Ovary (tissue), 9 donors: ENCODE results near the gene CEMP1. TPM values are rescaled to one million over a fixed set of nuclear protein-coding genes. Genes with fewer than 3 reads are reported as not detected.

Experiments
- DNase-seq, 5 donors: peaks; one replicate each; pipeline ENCODE4 v3.0.0-alpha.2; 2019 to 2020
- H3K27ac ChIP-seq, 2 donors: fragments of 200-600 bp; one replicate each; pipeline versions ENCODE4 v1.5.1 to v1.8.0; 2019 to 2022
- H3K27me3 ChIP-seq: fragments of 200-600 bp; one replicate; pipeline ENCODE4 v1.8.0; 2022
- H3K36me3 ChIP-seq: fragments of 200-600 bp; sonication (generic); one replicate; pipeline ENCODE4 v1.5.1; 2019
- H3K4me1 ChIP-seq: one replicate; pipeline ENCODE4 v1.8.1; 2013; ENCODE audit warnings: mild to moderate bottlenecking, moderate library complexity; ENCODE audit not compliant: insufficient read depth
- H3K4me3 ChIP-seq: fragments of 200-600 bp; sonication (generic); one replicate; pipeline ENCODE4 v1.5.1; 2017
- H3K9me3 ChIP-seq, 2 donors: fragments of 200-600 bp in 1 of 2; sonication (generic) in 1 of 2; one replicate each; pipeline versions ENCODE4 v1.5.1 to v1.8.1; 2013 to 2019; ENCODE audit warnings: mild to moderate bottlenecking in 1 of 2, moderate library complexity in 1 of 2
- EP300 ChIP-seq: sonication (generic); formaldehyde crosslinking; IDR thresholded peaks from one replicate; pipeline ENCODE4 v1.6.1; 2017; ENCODE audit warnings: antibody characterized with exemption
- POLR2A ChIP-seq: fragments of 450-650 bp; IDR thresholded peaks from one replicate; pipeline ENCODE4 v1.6.1; 2017; ENCODE audit warnings: antibody characterized with exemption, mild to moderate bottlenecking, moderate library complexity
- WGBS, 3 donors: extraction: QIAGEN DNeasy Blood & Tissue Kit in 1 of 3; methylation state at CpG; one replicate each; pipeline versions ENCODE4 v1.1.5 to v1.1.7; 2013 to 2017; 5-methylcytosine and 5-hydroxymethylcytosine counted together
- intact Hi-C, 4 donors: fragments of 100-400 bp; cut with DNase I; formaldehyde crosslinking; loops; one replicate each; pipeline versions ENCODE4 v1.11.0 to v1.15.1; 2022 to 2023
- polyA plus RNA-seq, 2 donors: library from polyadenylated mRNA; stranded (reverse); fragments of 200-250 nt in 1 of 2; fragments of 350-450 nt in 1 of 2; fragmentation: Illumina TruSeq in 1 of 2; extraction: RNeasy Lipid Tissue Mini Kit (QIAGEN cat#74804) in 1 of 2; gene quantifications; one replicate each; pipeline ENCODE4 v1.2.3, GENCODE V29; 2013 to 2014
- total RNA-seq, 7 donors: library from RNA; depleted of rRNA in 2 of 7; stranded (reverse); fragments of >200 nt in 2 of 7; fragmentation: NEBNext Ultra II Directional in 3 of 7; extraction: Animal tissue kit (Norgen Biotek cat#: 25700) in 3 of 7; gene quantifications; one replicate each; pipeline versions ENCODE4 v1.1.0 to v1.2.4, GENCODE V29; 2016 to 2023
- TF ChIP-seq, protein P1 (sequence below), 3 donors: fragments of 450-650 bp in 2 of 3; fragments of 200-600 bp in 1 of 3; IDR thresholded peaks; one replicate each; pipeline versions ENCODE4 v1.5.1 to v1.8.0; 2016 to 2022; ENCODE audit warnings: antibody characterized with exemption in 3 of 3, mild to moderate bottlenecking in 1 of 3
- donor health status: DM: no; HTN: no; CAD: no; lungs with moderate emphysema.
- donor health status: DM: no; HTN: no; CAD: no.
- donor health status: Bipolar disorder and iron deficiency.
- donor health status: DM: yes; HTN: yes; CAD: no.
- donor health status: DM: no; HTN: no; CAD: no.
- donor health status: DM: yes; HTN: yes; CAD: no.

Gene CEMP1
- total and polyA plus RNA-seq, 9 donors = 0.33 to 1.0 (median 0.37) TPM; not detected in 4

DNA sequence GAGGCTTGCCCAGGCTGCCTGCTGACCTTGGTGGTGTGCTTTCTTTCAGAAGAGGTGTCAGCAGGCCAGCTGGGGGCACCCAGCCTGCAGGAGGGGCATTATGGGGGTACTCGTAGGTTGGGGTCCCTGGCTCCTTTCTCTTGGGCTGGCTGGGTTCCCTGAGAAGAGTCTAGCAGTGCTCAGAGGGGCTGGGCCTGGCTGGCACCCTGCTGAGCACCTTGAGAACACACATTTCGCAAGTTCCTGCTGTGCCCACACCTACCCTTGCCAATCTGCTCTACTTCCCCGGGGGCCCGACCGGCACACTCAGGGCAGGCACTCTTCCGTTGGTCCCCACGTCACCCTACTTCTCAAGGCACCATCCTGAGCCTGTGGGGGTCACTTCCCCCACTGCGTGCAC is 5.1 kb downstream of the CEMP1 start:
- intact Hi-C loops = no loop called here
- H3K36me3 ChIP-seq = no peaks in the 10 kb centered on the region

DNA sequence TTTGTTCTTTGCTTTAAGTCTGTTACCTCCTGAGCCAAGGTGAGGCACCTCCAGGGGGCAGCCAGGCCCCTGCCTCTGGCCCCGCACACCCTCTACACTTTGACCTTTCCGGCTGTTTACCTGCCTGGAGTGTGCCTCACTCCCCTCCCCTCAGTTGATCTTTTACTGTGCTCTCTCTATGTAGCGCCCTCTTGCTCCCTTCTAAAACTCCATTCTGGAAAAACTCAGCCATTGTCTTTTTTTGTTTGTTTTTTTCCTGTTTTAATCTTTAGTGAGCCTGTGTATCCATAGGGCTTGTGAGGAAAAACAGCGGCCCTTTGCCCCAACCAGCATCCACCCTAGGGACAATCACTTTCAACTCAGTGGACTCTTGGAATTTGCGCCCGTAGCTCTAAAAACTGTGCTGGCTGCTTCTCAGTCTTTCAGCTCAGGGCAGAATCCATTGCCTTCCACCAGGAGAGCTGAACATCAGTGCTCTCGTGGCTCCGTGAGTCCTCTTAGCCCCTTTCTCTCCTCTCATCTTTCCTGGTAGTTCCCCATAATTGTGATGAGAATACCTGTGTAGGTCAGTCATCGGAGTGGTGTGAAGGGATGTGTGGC is 6.8 kb downstream of the CEMP1 start:
- peaks cover 8% of the 10 kb centered on the region for H3K4me1 ChIP-seq
- no peak overlapping the region for H3K4me3 ChIP-seq
- no peaks in the 10 kb centered on the region for H3K36me3 ChIP-seq
- TF ChIP-seq, protein P1, sequence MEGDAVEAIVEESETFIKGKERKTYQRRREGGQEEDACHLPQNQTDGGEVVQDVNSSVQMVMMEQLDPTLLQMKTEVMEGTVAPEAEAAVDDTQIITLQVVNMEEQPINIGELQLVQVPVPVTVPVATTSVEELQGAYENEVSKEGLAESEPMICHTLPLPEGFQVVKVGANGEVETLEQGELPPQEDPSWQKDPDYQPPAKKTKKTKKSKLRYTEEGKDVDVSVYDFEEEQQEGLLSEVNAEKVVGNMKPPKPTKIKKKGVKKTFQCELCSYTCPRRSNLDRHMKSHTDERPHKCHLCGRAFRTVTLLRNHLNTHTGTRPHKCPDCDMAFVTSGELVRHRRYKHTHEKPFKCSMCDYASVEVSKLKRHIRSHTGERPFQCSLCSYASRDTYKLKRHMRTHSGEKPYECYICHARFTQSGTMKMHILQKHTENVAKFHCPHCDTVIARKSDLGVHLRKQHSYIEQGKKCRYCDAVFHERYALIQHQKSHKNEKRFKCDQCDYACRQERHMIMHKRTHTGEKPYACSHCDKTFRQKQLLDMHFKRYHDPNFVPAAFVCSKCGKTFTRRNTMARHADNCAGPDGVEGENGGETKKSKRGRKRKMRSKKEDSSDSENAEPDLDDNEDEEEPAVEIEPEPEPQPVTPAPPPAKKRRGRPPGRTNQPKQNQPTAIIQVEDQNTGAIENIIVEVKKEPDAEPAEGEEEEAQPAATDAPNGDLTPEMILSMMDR (IDR thresholded peaks at IDR 0.05) = no peak
- TF ChIP-seq EP300 (no peak), POLR2A (no peak)
- 92 to 95% (median 94%) methylated on average over 9 of the region's 9 CpGs for WGBS, 3 donors
- intact Hi-C loops = no loop called here
- no peaks in the 10 kb centered on the region for H3K27me3 ChIP-seq
- H3K9me3 ChIP-seq = no peaks in the 10 kb centered on the region
- H3K27ac ChIP-seq = no peak overlapping the region
- peak in 1 of 5 donors; percentile 10 for DNase-seq

More for the DNA sequence above, 5.1 kb downstream of the CEMP1 start:
- Histone ChIP-seq H3K27me3 (no peaks in the 10 kb centered on the region), H3K9me3 (no peaks in the 10 kb centered on the region), H3K4me3 (no peak overlapping the region), H3K27ac (no peak overlapping the region), H3K4me1 (peaks cover 2% of the 10 kb centered on the region)
- 85 to 92% (median 88%) methylated on average over 8 of the region's 8 CpGs for WGBS, 3 donors
- TF ChIP-seq POLR2A = no peak
- TF ChIP-seq, protein P1 (IDR thresholded peaks at IDR 0.05) = no peak
- no peak for TF ChIP-seq EP300
- peak in 1 of 5 donors; percentile 24 for DNase-seq

DNA sequence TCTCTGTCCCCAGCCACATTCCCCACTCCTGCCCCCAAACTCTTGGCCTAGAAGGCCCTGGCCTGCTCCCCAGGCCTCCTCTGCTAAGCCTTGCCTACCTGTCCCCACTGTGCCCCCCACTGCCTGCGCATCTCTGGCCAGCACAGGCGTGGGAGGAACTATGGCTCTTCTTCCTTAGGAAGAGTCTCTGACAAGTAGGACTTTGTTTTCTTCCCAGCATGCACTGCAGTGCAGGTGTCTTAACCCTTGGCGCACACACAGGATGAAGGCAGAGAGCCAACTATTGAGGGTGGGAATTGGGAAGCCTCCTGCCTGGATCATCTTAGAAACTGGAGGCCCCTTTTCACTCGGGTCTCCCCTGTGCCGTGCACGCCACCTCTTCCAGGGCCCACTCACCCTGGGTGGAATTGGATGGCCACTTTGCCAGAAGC is 7.4 kb downstream of the CEMP1 start:
- H3K36me3 ChIP-seq = no peaks in the 10 kb centered on the region

DNA sequence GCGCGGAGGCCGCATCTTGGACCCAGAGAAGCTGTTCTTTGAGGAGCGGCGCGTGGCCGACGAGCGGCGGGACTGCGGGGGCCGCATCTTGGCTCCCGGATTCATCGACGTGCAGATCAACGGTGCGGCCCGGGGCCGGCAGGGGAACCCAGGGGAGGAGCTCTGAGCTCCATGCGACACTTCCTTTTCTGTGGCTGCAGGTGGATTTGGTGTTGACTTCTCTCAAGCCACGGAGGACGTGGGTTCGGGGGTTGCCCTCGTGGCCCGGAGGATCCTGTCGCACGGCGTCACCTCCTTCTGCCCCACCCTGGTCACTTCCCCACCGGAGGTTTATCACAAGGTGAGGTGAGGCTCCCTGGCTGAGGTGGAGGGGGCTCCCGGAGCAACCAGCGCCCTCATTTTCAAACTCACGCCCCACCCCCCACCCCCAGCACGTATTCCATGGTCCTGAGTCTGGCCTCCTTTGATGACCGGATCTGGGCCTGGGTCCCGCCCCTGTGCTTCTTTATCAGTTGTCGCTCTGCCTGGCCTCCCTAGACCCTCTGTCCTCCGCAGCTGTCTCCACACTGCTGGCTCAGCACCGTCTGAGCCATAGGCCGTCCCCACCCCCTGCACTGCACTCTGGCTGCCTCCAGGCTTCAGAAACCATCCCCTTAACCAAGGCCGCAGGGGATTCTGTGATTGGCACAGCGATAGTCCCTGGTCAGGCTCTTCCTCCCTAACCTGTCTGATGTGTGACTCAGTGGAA is 10.2 kb downstream of the CEMP1 start:
- peak in 3 of 5 donors; percentile 23 to 52 (median 26) for DNase-seq
- WGBS, 3 donors = 14 to 17% (median 15%) methylated on average over 41 of the region's 41 CpGs
- H3K4me3 ChIP-seq = peak overlapping the region; percentile 50
- H3K27ac ChIP-seq = no peak overlapping the region
- no peaks in the 10 kb centered on the region for H3K27me3 ChIP-seq
- H3K4me1 ChIP-seq = peaks cover 27% of the 10 kb centered on the region
- H3K9me3 ChIP-seq = no peaks in the 10 kb centered on the region
- TF ChIP-seq EP300 = no peak
- no peak for TF ChIP-seq POLR2A
- TF ChIP-seq, protein P1 (IDR thresholded peaks at IDR 0.05) = no peak
- no peaks in the 10 kb centered on the region for H3K36me3 ChIP-seq
- intact Hi-C loops = no loop called here

More for the DNA sequence above, 7.4 kb downstream of the CEMP1 start:
- intact Hi-C loops = no loop called here
- Histone ChIP-seq H3K4me1 (peaks cover 10% of the 10 kb centered on the region), H3K27ac (no peak overlapping the region), H3K27me3 (no peaks in the 10 kb centered on the region), H3K4me3 (no peak overlapping the region), H3K9me3 (no peaks in the 10 kb centered on the region)
- WGBS, 3 donors = 78 to 86% (median 80%) methylated on average over 6 of the region's 6 CpGs
- DNase-seq = peak in 1 of 5 donors; percentile 16
- no peak for TF ChIP-seq POLR2A
- no peak for TF ChIP-seq EP300
- TF ChIP-seq, protein P1 (IDR thresholded peaks at IDR 0.05) = no peak
